ENCODE measurements around the gene PLS3. TPM values are rescaled to one million over a fixed set of nuclear protein-coding genes. Genes with fewer than 3 reads are reported as not detected.

PLS3 gene
- total RNA-seq, 3 donors from 2014 or later (not counting 1 experiment from before 2014, with no cell fraction given) = 0.54 TPM; not detected in 2

- DNase-seq (no peak), ATAC-seq (no peak)
- H3K27me3 ChIP-seq (ENCODE audit: control insufficient read depth, insufficient read depth, low read length) = no peaks in the 10 kb centered on the region
- H3K4me1 ChIP-seq (ENCODE audit: control insufficient read depth, insufficient read depth, low read length) = no peaks in the 10 kb centered on the region
- Mint-ChIP-seq H3K36me3 (no peaks in the 10 kb centered on the region), H3K4me3 (no peak overlapping the region), H3K4me1 (no peaks in the 10 kb centered on the region), H3K27ac (no peak overlapping the region), H3K27me3 (ENCODE audit: low read depth in 2 of 2) (peaks cover 3 to 20% of the 10 kb centered on the region in 2 donors), H3K9me3 (no peaks in the 10 kb centered on the region)
- no peaks in the 10 kb centered on the region for H3K9me3 ChIP-seq (ENCODE audit: control insufficient read depth, insufficient read depth, low read length)
- no peak overlapping the region for H3K4me3 ChIP-seq (ENCODE audit: low read length)
- H3K27ac ChIP-seq (ENCODE audit: low read length) = no peak overlapping the region
- H3K36me3 ChIP-seq (ENCODE audit: control insufficient read depth, insufficient read depth, low read length) = no peaks in the 10 kb centered on the region
- intact Hi-C loops (cut with micrococcal nuclease) = no loop called here
- TF ChIP-seq CTCF (IDR thresholded peaks at IDR 0.05) = no peak
These were observed 38.0 kb upstream of the PLS3 start for GRCh38 chrX:115522952-115523351.

GRCh38 chrX:115525486-115525885, 35.5 kb upstream of the PLS3 start:
- H3K36me3 Mint-ChIP-seq = no peaks in the 10 kb centered on the region
- DNase-seq (no peak), ATAC-seq (no peak)
- H3K27ac ChIP-seq (ENCODE audit: low read length) = no peak overlapping the region
- no peaks in the 10 kb centered on the region for H3K9me3 Mint-ChIP-seq
- TF ChIP-seq CTCF (IDR thresholded peaks at IDR 0.05) = no peak
- H3K27me3 ChIP-seq (ENCODE audit: control insufficient read depth, insufficient read depth, low read length) = no peaks in the 10 kb centered on the region
- H3K36me3 ChIP-seq (ENCODE audit: control insufficient read depth, insufficient read depth, low read length) = no peaks in the 10 kb centered on the region
- no peak overlapping the region for H3K27ac Mint-ChIP-seq
- H3K4me3 ChIP-seq (ENCODE audit: low read length) = no peak overlapping the region
- peaks cover 3 to 32% of the 10 kb centered on the region in 2 donors for H3K27me3 Mint-ChIP-seq (ENCODE audit: low read depth in 2 of 2)
- H3K4me1 Mint-ChIP-seq = no peaks in the 10 kb centered on the region
- intact Hi-C loops (cut with micrococcal nuclease) = no loop called here
- no peak overlapping the region for H3K4me3 Mint-ChIP-seq
- WGBS (ENCODE audit: insufficient coverage) = 100% methylated on average over 4 of the region's 7 CpGs
- no peaks in the 10 kb centered on the region for H3K9me3 ChIP-seq (ENCODE audit: control insufficient read depth, insufficient read depth, low read length)
- no peaks in the 10 kb centered on the region for H3K4me1 ChIP-seq (ENCODE audit: control insufficient read depth, insufficient read depth, low read length)

GRCh38 chrX:115531818-115532403, 29.1 kb upstream of the PLS3 start:
- Mint-ChIP-seq H3K9me3 (no peaks in the 10 kb centered on the region), H3K4me3 (no peak overlapping the region), H3K4me1 (no peaks in the 10 kb centered on the region), H3K27ac (no peak overlapping the region), H3K27me3 (ENCODE audit: low read depth in 2 of 2) (peaks cover 4 to 21% of the 10 kb centered on the region in 2 donors), H3K36me3 (no peaks in the 10 kb centered on the region)
- Histone ChIP-seq H3K27me3 (ENCODE audit: control insufficient read depth, insufficient read depth, low read length) (no peaks in the 10 kb centered on the region), H3K4me1 (ENCODE audit: control insufficient read depth, insufficient read depth, low read length) (no peaks in the 10 kb centered on the region), H3K36me3 (ENCODE audit: control insufficient read depth, insufficient read depth, low read length) (no peaks in the 10 kb centered on the region), H3K4me3 (ENCODE audit: low read length) (no peak overlapping the region), H3K9me3 (ENCODE audit: control insufficient read depth, insufficient read depth, low read length) (no peaks in the 10 kb centered on the region), H3K27ac (ENCODE audit: low read length) (no peak overlapping the region)
- intact Hi-C loops (cut with micrococcal nuclease) = no loop called here
- ATAC-seq = no peak
- 97% methylated on average over 2 of the region's 4 CpGs for WGBS (ENCODE audit: insufficient coverage)
- no peak for DNase-seq
- TF ChIP-seq CTCF (IDR thresholded peaks at IDR 0.05) = no peak

GRCh38 chrX:115533485-115533884, 27.5 kb upstream of the PLS3 start:
- no peak for TF ChIP-seq CTCF (IDR thresholded peaks at IDR 0.05)
- H3K9me3 ChIP-seq (ENCODE audit: control insufficient read depth, insufficient read depth, low read length) = no peaks in the 10 kb centered on the region
- H3K36me3 Mint-ChIP-seq = no peaks in the 10 kb centered on the region
- no peak overlapping the region for H3K27ac ChIP-seq (ENCODE audit: low read length)
- H3K36me3 ChIP-seq (ENCODE audit: control insufficient read depth, insufficient read depth, low read length) = no peaks in the 10 kb centered on the region
- H3K27me3 ChIP-seq (ENCODE audit: control insufficient read depth, insufficient read depth, low read length) = no peaks in the 10 kb centered on the region
- no peak overlapping the region for H3K27ac Mint-ChIP-seq
- peaks cover 4 to 20% of the 10 kb centered on the region in 2 donors for H3K27me3 Mint-ChIP-seq (ENCODE audit: low read depth in 2 of 2)
- no CpG with 5 or more reads among the region's 1 CpG for WGBS (ENCODE audit: insufficient coverage)
- intact Hi-C loops (cut with micrococcal nuclease) = no loop called here
- no peaks in the 10 kb centered on the region for H3K4me1 Mint-ChIP-seq
- no peak overlapping the region for H3K4me3 Mint-ChIP-seq
- H3K9me3 Mint-ChIP-seq = no peaks in the 10 kb centered on the region
- ATAC-seq (no peak), DNase-seq (no peak)
- no peaks in the 10 kb centered on the region for H3K4me1 ChIP-seq (ENCODE audit: control insufficient read depth, insufficient read depth, low read length)
- no peak overlapping the region for H3K4me3 ChIP-seq (ENCODE audit: low read length)

Measured in natural killer cell (primary cell).